ENCODE data around the gene AK4.

AK4 gene

GRCh38 chr1:65255035-65255655, 107.1 kb downstream of the AK4 start:
- no peak for DNase-seq

GRCh38 chr1:65255656-65256050, 107.7 kb downstream of the AK4 start:
- no peak for DNase-seq

- DNase-seq: no peak
Measured at GRCh38 chr1:65256860-65257708, 109.1 kb downstream of the AK4 start.

- no peak for DNase-seq
Measured at GRCh38 chr1:65258106-65258505, 110.1 kb downstream of the AK4 start.

- DNase-seq: no peak
Measured at GRCh38 chr1:65259816-65260215, 111.8 kb downstream of the AK4 start.

GRCh38 chr1:65260851-65261473, 113.0 kb downstream of the AK4 start:
- DNase-seq: no peak

- DNase-seq: no peak
Measured at GRCh38 chr1:65263286-65263685, 115.3 kb downstream of the AK4 start.

GRCh38 chr1:65264197-65264929, 116.4 kb downstream of the AK4 start:
- DNase-seq: peak; percentile 7

GRCh38 chr1:65265296-65265650, 117.3 kb downstream of the AK4 start:
- no peak for DNase-seq

- peak; percentile 13 for DNase-seq
Measured at GRCh38 chr1:65265651-65266351, 117.8 kb downstream of the AK4 start.

- DNase-seq: no peak
Measured at GRCh38 chr1:65266476-65266875, 118.5 kb downstream of the AK4 start.

- no peak for DNase-seq
Measured at GRCh38 chr1:65267271-65267670, 119.3 kb downstream of the AK4 start.

GRCh38 chr1:65267683-65268082, 119.7 kb downstream of the AK4 start:
- DNase-seq: no peak

- no peak for DNase-seq
Measured at GRCh38 chr1:65269612-65270011, 121.6 kb downstream of the AK4 start.

GRCh38 chr1:65276197-65276939, 128.4 kb downstream of the AK4 start:
- no peak for DNase-seq

GRCh38 chr1:65277605-65278347, 129.8 kb downstream of the AK4 start:
- no peak for DNase-seq

GRCh38 chr1:65278376-65279069, 130.5 kb downstream of the AK4 start:
- DNase-seq: no peak

GRCh38 chr1:65279070-65279779, 131.2 kb downstream of the AK4 start:
- no peak for DNase-seq

Measured in stimulated activated CD4-positive, alpha-beta T cell treated with anti-CD3 and anti-CD28 coated beads, Interleukin-1b, Interleukin-23, amount 100 ng/mL, for 48 hours (primary cell).